T-cell (primary cell): Measurements from ENCODE around the gene DAB2IP. TPM values are rescaled to one million over a fixed set of nuclear protein-coding genes. Genes with fewer than 3 reads are reported as not detected.

Experiments
- ATAC-seq, 4 experiments: fragments of 200-7000 bp in 3 of 4; fragments of 150-1000 bp in 1 of 4; cut with Tn5 transposase; replicated peaks in 1 of 4; 1 replicate in 3 of 4; 2 replicates in 1 of 4; pipeline ENCODE4 v1.10.0; 2021; ENCODE audit warnings: moderate library complexity in 3 of 4, mild to moderate bottlenecking in 2 of 4, moderate number of reproducible peaks in 1 of 4
- CTCF ChIA-PET, 2 donors: fragments of 300-600 bp; sonication (Branson Sonifier 250); formaldehyde crosslinking; loops; one replicate each; lab custom pipeline; 2022; ENCODE audit warnings: antibody characterized with exemption in 2 of 2; lab: Charles Lee
- POLR2A ChIA-PET, 2 donors: fragments of 300-600 bp; sonication (Branson Sonifier 250); formaldehyde crosslinking; loops; one replicate each; lab custom pipeline; 2022; ENCODE audit warnings: antibody characterized with exemption in 2 of 2; lab: Charles Lee
- DNase-seq, 35 experiments: peaks; one replicate each; pipeline versions ENCODE4 v3.0.0 to v3.0.0-alpha.2; 2013 to 2023
- H3K27ac ChIP-seq: one replicate; pipeline ENCODE4 v1.5.1; 2013; ENCODE audit warnings: low read length
- H3K27me3 ChIP-seq, 2 experiments: replicated peaks in 1 of 2; 1 replicate in 1 of 2; 2 replicates in 1 of 2; pipeline versions ENCODE4 v1.6.1 to v1.7.0; 2013; ENCODE audit warnings: low read length in 1 of 2, mixed read lengths in 1 of 2; ENCODE audit not compliant: control insufficient read depth in 2 of 2, insufficient read depth in 2 of 2; ENCODE audit errors: extremely low read depth in 1 of 2
- H3K36me3 ChIP-seq, 2 donors: 1 replicate in 1 of 2; 2 replicates in 1 of 2; pipeline versions ENCODE4 v1.6.1 to v1.7.0; 2013; ENCODE audit warnings: low read length in 1 of 2; ENCODE audit not compliant: control insufficient read depth in 2 of 2, insufficient read depth in 1 of 2; ENCODE audit errors: extremely low read depth in 1 of 2
- H3K4me1 ChIP-seq, 2 experiments: 1 replicate in 1 of 2; 2 replicates in 1 of 2; pipeline versions ENCODE4 v1.6.1 to v1.7.0; 2013; ENCODE audit warnings: low read length in 2 of 2, mixed read lengths in 1 of 2; ENCODE audit not compliant: insufficient read depth in 2 of 2, control insufficient read depth in 1 of 2; ENCODE audit errors: extremely low read depth in 1 of 2
- H3K4me3 ChIP-seq, 2 donors: 1 replicate in 1 of 2; 2 replicates in 1 of 2; pipeline versions ENCODE4 v1.5.1 to v1.7.0; 2013; ENCODE audit warnings: mild to moderate bottlenecking in 2 of 2, low read length in 1 of 2, moderate library complexity in 1 of 2; ENCODE audit not compliant: control insufficient read depth in 1 of 2; ENCODE audit errors: extremely low read depth in 1 of 2
- H3K9me3 ChIP-seq: 2 replicates; pipeline ENCODE4 v1.7.0; 2013
- H3K27ac Mint-ChIP-seq, 2 donors: one replicate each; pipeline ENCODE4 v1.8.0; 2020 to 2021; ENCODE audit warnings: mild to moderate bottlenecking in 2 of 2, mixed read lengths in 2 of 2
- H3K27me3 Mint-ChIP-seq, 2 donors: one replicate each; pipeline ENCODE4 v1.8.0; 2021 to 2022; ENCODE audit warnings: mixed read lengths in 2 of 2
- H3K36me3 Mint-ChIP-seq: one replicate; pipeline ENCODE4 v1.8.0; 2021; ENCODE audit warnings: mixed read lengths
- H3K4me1 Mint-ChIP-seq, 3 donors: one replicate each; pipeline ENCODE4 v1.8.0; 2020 to 2022; ENCODE audit warnings: mixed read lengths in 3 of 3, mild to moderate bottlenecking in 1 of 3
- H3K4me3 Mint-ChIP-seq, 3 donors: one replicate each; pipeline ENCODE4 v1.8.0; 2020 to 2022; ENCODE audit warnings: mild to moderate bottlenecking in 3 of 3, mixed read lengths in 3 of 3, moderate library complexity in 3 of 3
- H3K9me3 Mint-ChIP-seq, 3 donors: one replicate each; pipeline ENCODE4 v1.8.0; 2020 to 2022; ENCODE audit warnings: mixed read lengths in 3 of 3
- WGBS: methylation state at CpG from one replicate; pipeline ENCODE4 v1.1.5; 2013; ENCODE audit warnings: missing lambda C conversion rate; ENCODE audit not compliant: insufficient coverage; 5-methylcytosine and 5-hydroxymethylcytosine counted together
- total RNA-seq, 35 experiments: library from RNA in 6 of 35; stranded (reverse) in 6 of 35; fragments of 120-200 nt in 1 of 35; gene quantifications; one replicate each; pipeline versions ENCODE4 v1.2.1 to v1.2.4 and lab custom pipeline; 2013 to 2026

Gene DAB2IP
- total RNA-seq, 5 donors from 2014 or later (not counting 1 experiment from before 2014, with no cell fraction given) = 0.22 to 0.53 (median 0.34) TPM; not detected in 1

DNA sequence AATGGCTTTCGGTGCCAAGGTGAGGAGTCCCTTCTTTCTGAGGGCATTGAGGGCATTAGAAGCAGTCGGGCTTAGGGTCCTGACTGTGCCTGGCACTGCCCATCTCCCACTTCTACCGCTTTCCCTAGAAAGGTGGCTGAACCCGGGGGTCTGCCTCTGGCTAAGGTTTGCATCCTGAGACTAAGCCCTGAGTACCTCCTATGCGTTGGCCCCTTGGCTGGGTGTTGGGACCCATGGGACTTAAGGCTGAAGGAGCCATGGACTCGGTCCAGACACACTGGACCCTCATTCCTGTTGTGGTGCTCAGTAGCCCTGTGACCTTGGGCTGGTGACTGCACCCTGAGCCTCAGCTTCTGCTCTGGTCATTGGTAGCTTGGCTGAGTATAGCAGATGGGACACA is 23.9 kb downstream of the DAB2IP start:
- H3K27me3 ChIP-seq = peaks cover 0 to 44% of the 10 kb centered on the region in 2 experiments
- H3K9me3 ChIP-seq = no peaks in the 10 kb centered on the region
- Mint-ChIP-seq H3K27ac (no peak overlapping the region), H3K4me1 (no peaks in the 10 kb centered on the region), H3K27me3 (peaks cover 5 to 31% of the 10 kb centered on the region in 2 donors), H3K9me3 (no peaks in the 10 kb centered on the region), H3K4me3 (no peak overlapping the region), H3K36me3 (no peaks in the 10 kb centered on the region)
- H3K27ac ChIP-seq = no peak overlapping the region
- 75% methylated on average over 4 of the region's 6 CpGs for whole genome bisulfite sequencing
- H3K4me3 ChIP-seq = no peak overlapping the region
- no peak for DNase-seq
- no peak for ATAC-seq
- CTCF ChIA-PET = no interaction called here
- POLR2A ChIA-PET = no interaction called here
- no peaks in the 10 kb centered on the region for H3K36me3 ChIP-seq
- no peaks in the 10 kb centered on the region for H3K4me1 ChIP-seq

DNA sequence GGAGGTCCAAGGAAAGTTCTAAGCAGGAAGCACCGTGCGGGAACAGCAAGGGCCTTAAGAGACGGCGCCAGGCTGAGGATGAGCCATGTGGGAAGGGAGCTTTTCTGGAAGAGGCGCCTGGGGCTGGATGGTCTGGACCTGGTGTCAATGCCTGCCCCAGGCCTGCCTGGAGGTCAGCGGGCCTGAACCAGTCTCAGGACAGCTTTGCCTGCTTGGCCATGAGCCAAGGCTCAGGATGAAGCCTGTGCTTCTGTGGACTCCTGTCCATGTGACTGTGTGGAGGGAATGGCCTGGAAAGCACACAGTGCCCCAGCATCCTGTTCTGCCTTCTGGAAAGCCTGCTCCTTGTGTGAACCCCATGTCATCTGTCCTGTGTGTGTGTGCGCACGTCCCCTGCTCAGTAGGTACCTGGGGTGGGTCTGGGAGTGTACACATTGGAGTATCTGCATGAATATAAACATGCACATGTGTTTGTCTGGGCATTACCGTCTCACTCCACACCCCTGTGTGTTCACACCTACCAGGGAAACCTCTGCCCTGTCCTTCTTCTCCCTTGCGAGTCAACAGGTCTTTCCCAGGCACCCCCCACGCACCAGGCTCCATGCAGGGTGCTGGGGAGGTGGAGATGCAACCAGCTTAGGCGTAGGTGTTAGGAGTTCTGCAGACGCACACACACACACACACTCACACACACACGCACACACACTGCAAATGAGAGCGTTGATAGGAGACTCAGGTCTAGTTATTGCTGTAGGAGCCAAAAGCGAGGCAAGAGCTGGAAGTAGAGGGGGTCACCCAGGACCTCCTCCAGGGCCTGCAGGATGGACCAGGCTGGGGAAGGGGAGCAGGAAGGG is 24.8 kb downstream of the DAB2IP start:
- no peaks in the 10 kb centered on the region for H3K9me3 Mint-ChIP-seq
- DNase-seq (no peak), ATAC-seq (no peak)
- H3K4me3 Mint-ChIP-seq = no peak overlapping the region
- no peak overlapping the region for H3K4me3 ChIP-seq
- H3K36me3 Mint-ChIP-seq = no peaks in the 10 kb centered on the region
- peaks cover 5 to 29% of the 10 kb centered on the region in 2 donors for H3K27me3 Mint-ChIP-seq
- no peaks in the 10 kb centered on the region for H3K36me3 ChIP-seq
- WGBS = 88% methylated on average over 8 of the region's 16 CpGs
- H3K27ac ChIP-seq = no peak overlapping the region
- POLR2A ChIA-PET = no interaction called here
- CTCF ChIA-PET = no interaction called here
- H3K27me3 ChIP-seq = peaks cover 0 to 46% of the 10 kb centered on the region in 2 experiments
- no peaks in the 10 kb centered on the region for H3K4me1 ChIP-seq
- no peaks in the 10 kb centered on the region for H3K9me3 ChIP-seq
- no peaks in the 10 kb centered on the region for H3K4me1 Mint-ChIP-seq
- H3K27ac Mint-ChIP-seq = no peak overlapping the region

GRCh38 chr9:121676926-121677325 is 25.5 kb downstream of the DAB2IP start:
- DNase-seq = no peak
- Histone ChIP-seq H3K27me3 (peaks cover 0 to 46% of the 10 kb centered on the region in 2 experiments), H3K36me3 (no peaks in the 10 kb centered on the region), H3K4me1 (no peaks in the 10 kb centered on the region), H3K4me3 (no peak overlapping the region), H3K27ac (no peak overlapping the region), H3K9me3 (no peaks in the 10 kb centered on the region)
- ChIA-PET POLR2A (no interaction called here), CTCF (interaction anchor here in 1 of 2 donors (0.6 kb wide), 1 partner anchor 300 kb away, joined by 3 read pairs; no protein-coding TSS in a partner anchor)
- no peak overlapping the region for H3K4me3 Mint-ChIP-seq
- peaks cover 9 to 31% of the 10 kb centered on the region in 2 donors for H3K27me3 Mint-ChIP-seq
- WGBS = 71% methylated on average over 2 of the region's 4 CpGs
- H3K36me3 Mint-ChIP-seq = no peaks in the 10 kb centered on the region
- no peak overlapping the region for H3K27ac Mint-ChIP-seq
- ATAC-seq = no peak
- H3K9me3 Mint-ChIP-seq = no peaks in the 10 kb centered on the region
- H3K4me1 Mint-ChIP-seq = no peaks in the 10 kb centered on the region

GRCh38 chr9:121678501-121679022 is 27.1 kb downstream of the DAB2IP start:
- H3K9me3 ChIP-seq = no peaks in the 10 kb centered on the region
- H3K27ac Mint-ChIP-seq = no peak overlapping the region
- H3K27me3 ChIP-seq = peaks cover 0 to 57% of the 10 kb centered on the region in 2 experiments
- H3K27ac ChIP-seq = no peak overlapping the region
- H3K27me3 Mint-ChIP-seq = peaks cover 8 to 30% of the 10 kb centered on the region in 2 donors
- WGBS = 89% methylated on average over 21 of the region's 22 CpGs
- H3K9me3 Mint-ChIP-seq = no peaks in the 10 kb centered on the region
- ChIA-PET POLR2A (no interaction called here), CTCF (no interaction called here)
- no peaks in the 10 kb centered on the region for H3K36me3 Mint-ChIP-seq
- H3K4me1 ChIP-seq = no peaks in the 10 kb centered on the region
- H3K4me3 Mint-ChIP-seq = no peak overlapping the region
- ATAC-seq (no peak), DNase-seq (no peak)
- H3K4me1 Mint-ChIP-seq = no peaks in the 10 kb centered on the region
- no peak overlapping the region for H3K4me3 ChIP-seq
- no peaks in the 10 kb centered on the region for H3K36me3 ChIP-seq

DNA sequence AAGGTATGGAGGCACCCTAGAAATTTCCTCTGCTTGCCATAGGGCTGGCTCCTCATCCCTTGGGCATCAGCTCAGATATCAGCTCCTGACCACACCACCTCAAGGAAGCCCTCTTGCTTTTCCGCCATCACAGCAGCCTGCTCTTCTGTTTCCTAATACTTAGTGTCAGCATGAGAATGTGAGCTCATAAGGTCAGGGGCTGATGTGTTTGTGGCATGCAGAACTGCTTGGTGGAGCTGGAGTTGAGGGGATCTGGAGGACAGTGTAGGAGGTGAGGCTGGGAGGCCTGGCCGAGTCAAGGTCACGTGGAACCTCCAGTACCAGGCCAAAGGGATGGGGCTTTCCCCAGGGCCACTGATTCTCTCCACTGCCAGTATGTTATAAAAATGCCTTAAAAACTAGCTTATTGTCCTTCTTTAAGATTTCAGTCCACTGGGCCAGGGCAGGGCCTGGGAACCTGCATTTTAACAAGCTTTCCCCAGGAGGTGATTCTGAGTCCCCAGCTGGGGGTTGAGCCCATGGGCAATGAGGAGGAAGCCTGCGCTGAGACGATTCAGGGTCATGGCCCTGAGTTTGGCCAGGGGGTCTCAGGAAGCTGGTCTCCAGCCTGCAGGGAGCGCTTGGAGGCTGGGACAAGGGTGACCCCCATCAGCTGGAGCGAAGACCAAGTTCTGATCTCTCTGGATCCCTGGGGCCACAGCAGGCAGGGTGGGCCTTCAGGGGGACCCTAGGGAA is 28.6 kb downstream of the DAB2IP start:
- Mint-ChIP-seq H3K9me3 (no peaks in the 10 kb centered on the region), H3K36me3 (no peaks in the 10 kb centered on the region), H3K4me3 (no peak overlapping the region), H3K27me3 (peaks cover 4 to 22% of the 10 kb centered on the region in 2 donors), H3K27ac (no peak overlapping the region), H3K4me1 (no peaks in the 10 kb centered on the region)
- Histone ChIP-seq H3K27me3 (peaks cover 0 to 51% of the 10 kb centered on the region in 2 experiments), H3K9me3 (no peaks in the 10 kb centered on the region), H3K36me3 (no peaks in the 10 kb centered on the region), H3K4me3 (no peak overlapping the region), H3K4me1 (no peaks in the 10 kb centered on the region), H3K27ac (no peak overlapping the region)
- ATAC-seq = no peak
- WGBS = 82% methylated on average over 3 of the region's 7 CpGs
- CTCF ChIA-PET = no interaction called here
- POLR2A ChIA-PET = no interaction called here
- no peak for DNase-seq

DNA sequence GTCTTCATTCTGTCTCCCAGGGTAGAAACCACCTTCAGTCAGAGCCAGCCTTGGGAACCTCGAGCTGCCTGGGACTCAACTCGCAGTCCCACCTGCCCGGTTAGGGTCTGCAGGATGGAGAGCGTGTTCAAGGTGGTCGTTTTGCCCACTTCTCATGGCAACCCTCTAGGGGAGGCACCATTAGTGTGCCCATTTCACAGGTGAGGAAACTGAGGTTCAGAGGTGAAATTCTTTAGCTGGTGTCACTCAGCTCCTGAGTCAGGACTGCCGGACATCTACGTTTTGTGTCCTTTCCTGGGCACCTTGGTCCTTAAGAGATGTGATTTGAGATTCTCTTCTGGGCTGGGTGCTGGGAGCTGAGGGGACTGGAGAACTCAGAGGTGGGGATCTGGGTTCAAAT is 30.0 kb downstream of the DAB2IP start:
- Histone ChIP-seq H3K27me3 (peaks cover 0 to 52% of the 10 kb centered on the region in 2 experiments), H3K27ac (no peak overlapping the region), H3K4me3 (no peak overlapping the region), H3K36me3 (no peaks in the 10 kb centered on the region), H3K4me1 (no peaks in the 10 kb centered on the region), H3K9me3 (no peaks in the 10 kb centered on the region)
- no peak overlapping the region for H3K27ac Mint-ChIP-seq
- ATAC-seq (no peak), DNase-seq (no peak)
- no peak overlapping the region for H3K4me3 Mint-ChIP-seq
- H3K9me3 Mint-ChIP-seq = no peaks in the 10 kb centered on the region
- H3K27me3 Mint-ChIP-seq = peaks cover 4 to 20% of the 10 kb centered on the region in 2 donors
- 76% methylated on average over 7 of the region's 7 CpGs for WGBS
- no peaks in the 10 kb centered on the region for H3K36me3 Mint-ChIP-seq
- ChIA-PET POLR2A (no interaction called here), CTCF (no interaction called here)
- H3K4me1 Mint-ChIP-seq = no peaks in the 10 kb centered on the region
